Aorta (tissue), 5 donors: ENCODE measurements around the gene AP1S3. TPM values are rescaled to one million over a fixed set of nuclear protein-coding genes. Genes with fewer than 3 reads are reported as not detected.

Experiments used
- ATAC-seq: fragments of 200-7000 bp; cut with Tn5 transposase; one replicate; pipeline ENCODE4 v1.9.1; 2022; ENCODE audit warnings: moderate library complexity; ENCODE audit not compliant: low FRiP score
- DNase-seq, 2 donors: peaks; one replicate each; pipeline ENCODE4 v3.0.0-alpha.2; 2020
- H3K27ac ChIP-seq, 2 donors: one replicate each; pipeline ENCODE4 v1.5.1; 2013; ENCODE audit warnings: low read length in 2 of 2, mild to moderate bottlenecking in 2 of 2, moderate library complexity in 2 of 2, control low read depth in 1 of 2, inconsistent platforms in 1 of 2, low read depth in 1 of 2
- H3K27me3 ChIP-seq, 2 donors: one replicate each; pipeline ENCODE4 v1.6.1; 2013; ENCODE audit warnings: control low read depth in 1 of 2, low read length in 1 of 2, mild to moderate bottlenecking in 1 of 2, moderate library complexity in 1 of 2; ENCODE audit not compliant: insufficient read depth in 2 of 2, control insufficient read depth in 1 of 2
- H3K36me3 ChIP-seq, 2 donors: one replicate each; pipeline ENCODE4 v1.6.1; 2013; ENCODE audit warnings: control low read depth in 1 of 2, low read length in 1 of 2, mild to moderate bottlenecking in 1 of 2; ENCODE audit not compliant: insufficient read depth in 2 of 2, control insufficient read depth in 1 of 2
- H3K4me1 ChIP-seq, 2 donors: one replicate each; pipeline ENCODE4 v1.6.1; 2013; ENCODE audit warnings: low read length in 2 of 2, control low read depth in 1 of 2, mild to moderate bottlenecking in 1 of 2, moderate library complexity in 1 of 2; ENCODE audit not compliant: insufficient read depth in 2 of 2, control insufficient read depth in 1 of 2
- H3K4me3 ChIP-seq, 2 donors: one replicate each; pipeline ENCODE4 v1.5.1; 2013; ENCODE audit warnings: low read length in 2 of 2, control low read depth in 1 of 2, mild to moderate bottlenecking in 1 of 2
- H3K9me3 ChIP-seq: one replicate; pipeline ENCODE4 v1.6.1; 2013; ENCODE audit warnings: mild to moderate bottlenecking, low read length; ENCODE audit not compliant: control insufficient read depth
- WGBS, 2 donors: extraction: QIAGEN DNeasy Blood & Tissue Kit; methylation state at CpG; one replicate each; pipeline ENCODE4 v1.1.7; 2013; 5-methylcytosine and 5-hydroxymethylcytosine counted together
- intact Hi-C, 2 donors: fragments of 100-400 bp; cut with DNase I; formaldehyde crosslinking; loops; one replicate each; pipeline versions ENCODE4 v1.14.2 to v1.15.0; 2022
- polyA plus RNA-seq, 2 donors: library from polyadenylated mRNA; stranded (reverse); fragments of 200-250 nt; gene quantifications; one replicate each; pipeline ENCODE4 v1.2.3, GENCODE V29; 2013
- total RNA-seq, 2 donors: library from RNA; stranded (reverse); fragmentation: NEBNext Ultra II Directional; extraction: Animal tissue kit (Norgen Biotek cat#: 25700); gene quantifications; one replicate each; pipeline ENCODE4 v1.2.1, GENCODE V29; 2021
- donor health status: healthy with polysubstance abuse.
- donor health status: Bipolar disorder and iron deficiency.
- donor health status: DM: no; HTN: no; CAD: no.
- donor health status: DM: no; HTN: no; CAD: no.
- donor health status: DM: yes; HTN: yes; CAD: no.

Gene AP1S3
- total and polyA plus RNA-seq, 4 donors: 0.26 to 2.0 (median 0.70) TPM

- WGBS, 2 donors: 93 to 96% methylated on average over 3 of the region's 3 CpGs
- Histone ChIP-seq H3K27me3 (no peaks in the 10 kb centered on the region), H3K4me1 (peaks cover 0 to 2% of the 10 kb centered on the region in 2 donors), H3K36me3 (peaks cover 0 to 1% of the 10 kb centered on the region in 2 donors), H3K27ac (no peak overlapping the region), H3K9me3 (no peaks in the 10 kb centered on the region), H3K4me3 (no peak overlapping the region)
- intact Hi-C loops: no loop called here
- ATAC-seq (no peak), DNase-seq (no peak)
These were observed 21.7 kb upstream of the AP1S3 start for GRCh38 chr2:223859070-223859469.

GRCh38 chr2:223856584-223856983 lies 19.2 kb upstream of the AP1S3 start:
- no peak overlapping the region for H3K27ac ChIP-seq

GRCh38 chr2:223856021-223856420 lies 18.6 kb upstream of the AP1S3 start:
- Histone ChIP-seq H3K27me3 (no peaks in the 10 kb centered on the region), H3K36me3 (peaks cover 0 to 5% of the 10 kb centered on the region in 2 donors), H3K4me1 (peaks cover 0 to 1% of the 10 kb centered on the region in 2 donors), H3K27ac (no peak overlapping the region), H3K9me3 (no peaks in the 10 kb centered on the region), H3K4me3 (no peak overlapping the region)
- intact Hi-C loops: no loop called here
- 77 to 86% methylated on average over 2 of the region's 2 CpGs for WGBS, 2 donors
- DNase-seq: no peak
- no peak for ATAC-seq

More at GRCh38 chr2:223856584-223856983, 19.2 kb upstream of the AP1S3 start:
- intact Hi-C loops: no loop called here
- no peak overlapping the region for H3K4me3 ChIP-seq
- no peaks in the 10 kb centered on the region for H3K27me3 ChIP-seq
- 70 to 75% methylated on average over 5 of the region's 5 CpGs for WGBS, 2 donors
- ATAC-seq (no peak), DNase-seq (no peak)
- H3K4me1 ChIP-seq: peaks cover 0 to 2% of the 10 kb centered on the region in 2 donors
- H3K9me3 ChIP-seq: no peaks in the 10 kb centered on the region
- peaks cover 0 to 5% of the 10 kb centered on the region in 2 donors for H3K36me3 ChIP-seq

GRCh38 chr2:223855426-223855825 lies 18.0 kb upstream of the AP1S3 start:
- 87 to 89% methylated on average over 5 of the region's 5 CpGs for WGBS, 2 donors
- H3K4me3 ChIP-seq: no peak overlapping the region
- H3K4me1 ChIP-seq: no peaks in the 10 kb centered on the region
- peaks cover 0 to 5% of the 10 kb centered on the region in 2 donors for H3K36me3 ChIP-seq
- no peak overlapping the region for H3K27ac ChIP-seq
- no peaks in the 10 kb centered on the region for H3K9me3 ChIP-seq
- DNase-seq: no peak
- intact Hi-C loops: no loop called here
- H3K27me3 ChIP-seq: no peaks in the 10 kb centered on the region
- no peak for ATAC-seq

GRCh38 chr2:223854741-223855140 lies 17.4 kb upstream of the AP1S3 start:
- Histone ChIP-seq H3K36me3 (peaks cover 0 to 5% of the 10 kb centered on the region in 2 donors), H3K4me3 (no peak overlapping the region), H3K27me3 (no peaks in the 10 kb centered on the region), H3K9me3 (no peaks in the 10 kb centered on the region), H3K27ac (no peak overlapping the region), H3K4me1 (no peaks in the 10 kb centered on the region)
- intact Hi-C loops: no loop called here
- ATAC-seq (no peak), DNase-seq (no peak)
- WGBS, 2 donors: 61 to 71% methylated on average over 2 of the region's 2 CpGs

- Histone ChIP-seq H3K4me1 (no peaks in the 10 kb centered on the region), H3K27ac (no peak overlapping the region), H3K27me3 (no peaks in the 10 kb centered on the region), H3K4me3 (no peak overlapping the region), H3K9me3 (no peaks in the 10 kb centered on the region), H3K36me3 (peaks cover 0 to 5% of the 10 kb centered on the region in 2 donors)
- ATAC-seq: no peak
- intact Hi-C loops: no loop called here
- DNase-seq: no peak
- WGBS, 2 donors: 91 to 93% methylated on average over 3 of the region's 3 CpGs
These were observed 16.0 kb upstream of the AP1S3 start for GRCh38 chr2:223853425-223853837.

- H3K4me3 ChIP-seq: no peak overlapping the region
- no peaks in the 10 kb centered on the region for H3K27me3 ChIP-seq
- intact Hi-C loops: no loop called here
- DNase-seq (no peak), ATAC-seq (no peak)
- H3K36me3 ChIP-seq: peaks cover 0 to 5% of the 10 kb centered on the region in 2 donors
- no peaks in the 10 kb centered on the region for H3K4me1 ChIP-seq
- H3K27ac ChIP-seq: no peak overlapping the region
- no peaks in the 10 kb centered on the region for H3K9me3 ChIP-seq
- WGBS, 2 donors: 96 to 97% methylated on average over 3 of the region's 3 CpGs
These were observed 15.0 kb upstream of the AP1S3 start for GRCh38 chr2:223852281-223852795.

GRCh38 chr2:223847410-223847809 lies 10.0 kb upstream of the AP1S3 start:
- intact Hi-C loops: no loop called here
- WGBS, 2 donors: 96 to 98% methylated on average over 7 of the region's 7 CpGs

GRCh38 chr2:223846515-223846914 lies 9.1 kb upstream of the AP1S3 start:
- ATAC-seq: no peak
- Histone ChIP-seq H3K9me3 (no peaks in the 10 kb centered on the region), H3K27ac (no peak overlapping the region), H3K36me3 (peaks cover 0 to 2% of the 10 kb centered on the region in 2 donors), H3K27me3 (no peaks in the 10 kb centered on the region), H3K4me3 (no peak overlapping the region), H3K4me1 (no peaks in the 10 kb centered on the region)
- 90 to 91% methylated on average over 1 of the region's 1 CpG for WGBS, 2 donors
- DNase-seq: no peak
- intact Hi-C loops: no loop called here

More at GRCh38 chr2:223847410-223847809, 10.0 kb upstream of the AP1S3 start:
- Histone ChIP-seq H3K27ac (no peak overlapping the region), H3K4me1 (no peaks in the 10 kb centered on the region), H3K27me3 (no peaks in the 10 kb centered on the region), H3K36me3 (peaks cover 0 to 2% of the 10 kb centered on the region in 2 donors), H3K9me3 (no peaks in the 10 kb centered on the region), H3K4me3 (no peak overlapping the region)
- no peak for ATAC-seq
- no peak for DNase-seq
